Right forelimb (tissue), 1 donor: ENCODE results near the gene TEX35.

ENCODE experiments used
- DNase-seq: peaks from one replicate; pipeline ENCODE4 v3.0.0-alpha.2; 2018

TEX35 gene

GRCh38 chr1:178512566-178513277 lies at the start of gene TEX35:
TSS of gene TEX35 (plus strand) at chr1:178513109. CDS start at chr1:178513189, 80 bp downstream.
- DNase-seq, result no peak

GRCh38 chr1:178464141-178464540 lies 48.8 kb upstream of the TEX35 start:
- DNase-seq, result no peak

DNA sequence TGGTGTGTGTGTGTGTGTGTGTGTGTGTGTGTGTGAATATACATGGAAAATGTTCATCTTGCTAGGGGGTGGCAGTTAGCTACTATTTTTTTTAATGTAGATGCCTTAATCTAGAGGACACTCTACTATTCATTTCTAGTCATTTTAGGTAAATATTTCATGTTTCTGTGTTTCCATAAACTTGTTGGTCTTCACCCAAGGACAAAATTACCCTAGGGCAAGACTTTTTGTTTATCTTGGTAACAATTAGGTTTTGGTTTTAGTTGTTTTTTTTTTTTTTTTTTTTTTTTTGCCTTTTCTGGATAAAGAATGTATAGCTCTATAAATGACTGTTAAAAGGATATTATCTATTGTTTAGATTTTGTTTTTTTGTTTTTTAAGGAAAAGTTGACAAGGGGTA lies 48.3 kb upstream of the TEX35 start:
- no peak for DNase-seq

- no peak for DNase-seq
Measured at GRCh38 chr1:178465011-178465410, 47.9 kb upstream of the TEX35 start.

GRCh38 chr1:178467837-178468236 lies 45.1 kb upstream of the TEX35 start:
- no peak for DNase-seq

DNA sequence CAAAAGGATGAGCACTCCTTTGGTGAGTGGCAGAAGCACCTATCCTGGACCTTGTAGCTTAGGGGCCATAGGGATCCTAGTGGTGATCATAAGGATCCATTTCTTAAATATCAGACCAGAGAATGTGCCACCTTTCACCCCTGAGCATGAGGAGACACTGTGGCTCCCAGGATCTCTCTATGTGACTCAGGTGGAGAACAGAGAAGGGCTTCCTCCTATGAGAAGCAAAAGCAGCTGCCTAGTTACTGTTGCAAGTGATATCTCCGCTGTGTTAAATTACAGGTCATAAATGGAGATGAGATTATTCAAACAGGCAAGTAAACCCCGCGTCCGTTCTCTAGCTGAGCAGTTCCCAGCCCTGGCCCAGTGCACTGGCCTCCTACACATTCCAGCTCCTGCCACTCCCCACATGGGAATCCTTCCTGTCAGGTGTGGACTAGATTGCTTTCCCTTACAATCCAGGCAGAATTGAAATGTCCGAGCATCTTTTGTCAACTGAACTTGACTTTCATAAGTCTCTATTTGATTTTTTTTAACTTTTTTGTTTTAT lies 42.4 kb upstream of the TEX35 start:
- DNase-seq, result no peak

- no peak for DNase-seq
Measured at GRCh38 chr1:178472531-178472930, 40.4 kb upstream of the TEX35 start.

- DNase-seq, result no peak
Measured at GRCh38 chr1:178477373-178477772, 35.5 kb upstream of the TEX35 start.

GRCh38 chr1:178477841-178478240 lies 35.1 kb upstream of the TEX35 start:
- DNase-seq, result no peak

- DNase-seq, result no peak
Measured at GRCh38 chr1:178483251-178483957, 29.5 kb upstream of the TEX35 start.

DNA sequence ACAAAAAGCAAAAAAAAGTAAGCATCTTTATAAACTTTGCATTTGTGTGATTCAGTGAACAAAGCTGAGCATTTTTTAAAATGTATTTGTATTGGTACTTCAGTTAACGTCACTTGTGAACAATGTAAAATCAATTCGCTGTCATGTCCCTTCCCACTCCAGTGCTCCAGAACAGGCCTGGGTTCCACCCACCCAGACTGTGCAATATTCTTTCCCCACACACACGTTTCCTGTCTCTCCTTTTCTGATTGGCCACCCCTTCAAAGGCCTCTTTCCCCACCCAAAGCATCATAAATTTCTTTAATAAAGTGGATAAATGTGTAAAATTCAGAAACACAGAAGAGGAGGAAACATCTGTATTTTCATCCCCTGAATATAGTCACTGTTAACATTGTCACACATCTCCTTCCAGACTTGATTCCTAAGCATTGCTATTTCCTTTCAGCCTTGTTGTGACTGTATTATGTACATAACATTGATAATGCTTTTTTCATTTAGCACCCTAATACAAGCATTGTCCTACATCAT lies 28.1 kb upstream of the TEX35 start:
- DNase-seq, result no peak

GRCh38 chr1:178485541-178485981 lies 27.3 kb upstream of the TEX35 start:
- no peak for DNase-seq

GRCh38 chr1:178486100-178487069 lies 26.5 kb upstream of the TEX35 start:
- DNase-seq, result no peak

DNA sequence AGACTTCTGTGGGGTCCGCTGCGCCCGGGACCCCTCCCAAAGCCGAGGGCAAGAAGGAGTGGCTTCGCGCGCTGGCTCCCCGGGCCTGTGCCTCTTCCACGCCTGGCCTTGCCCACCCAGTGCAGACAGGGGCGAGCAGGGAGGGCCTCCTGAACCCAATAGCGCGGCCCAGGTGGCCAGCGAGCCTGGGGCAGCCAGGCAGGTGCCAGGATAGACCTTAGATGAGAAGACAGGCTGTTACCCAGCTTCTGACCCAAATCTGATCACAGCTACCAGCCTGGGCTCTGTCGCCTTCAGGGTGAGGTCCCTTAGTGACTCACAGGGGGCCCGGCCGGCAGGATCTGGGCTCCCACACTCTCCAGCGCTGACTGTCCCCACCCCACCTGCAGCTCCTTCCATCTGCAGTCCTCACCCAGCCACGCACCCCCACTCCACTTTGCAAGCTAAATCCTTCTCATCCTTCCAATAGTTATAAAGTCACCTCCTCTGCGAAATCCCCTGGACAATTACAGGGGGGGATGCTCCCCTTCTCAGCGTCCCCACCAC lies 25.8 kb upstream of the TEX35 start:
- no peak for DNase-seq

DNA sequence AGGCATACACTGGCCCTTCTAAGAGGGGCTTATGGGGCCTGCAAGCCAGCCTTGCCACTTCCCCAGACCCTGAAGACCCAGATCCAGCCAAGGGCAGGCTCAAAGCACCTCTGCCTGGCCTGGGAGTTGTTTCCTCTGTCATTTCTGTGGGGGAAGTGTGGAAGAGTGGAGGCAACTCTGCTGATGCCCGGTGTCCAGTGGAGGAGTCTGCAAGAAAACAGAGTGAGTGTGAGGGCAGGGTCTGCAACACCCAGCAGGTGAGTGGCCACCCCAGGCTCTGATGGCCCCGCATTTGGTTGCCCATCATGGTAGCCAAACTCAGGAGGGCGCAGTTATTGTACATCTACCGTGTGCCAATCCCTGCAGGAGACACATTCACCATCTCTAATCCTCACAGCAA lies 24.5 kb upstream of the TEX35 start:
- no peak for DNase-seq

DNA sequence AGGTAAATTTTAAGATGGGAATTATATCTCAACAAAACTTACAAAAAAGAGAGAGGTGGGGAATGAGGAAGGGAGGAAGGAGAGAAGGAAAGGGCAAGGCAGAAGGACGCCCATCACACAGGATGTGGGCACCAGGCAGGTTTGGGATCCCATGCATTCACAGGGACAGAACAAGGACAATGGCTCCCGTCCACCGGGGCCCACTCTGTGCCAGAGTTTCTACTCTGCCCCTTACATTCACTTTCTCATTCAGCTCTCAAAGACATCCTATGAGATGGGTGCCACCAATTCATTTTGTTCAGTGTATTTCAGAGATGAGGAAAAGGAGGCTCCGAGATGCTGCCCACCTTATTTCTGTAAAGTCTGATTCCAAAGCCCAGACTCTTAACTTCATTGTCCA lies 23.5 kb upstream of the TEX35 start:
- DNase-seq, result no peak

- no peak for DNase-seq
Measured at GRCh38 chr1:178490136-178490535, 22.8 kb upstream of the TEX35 start.

GRCh38 chr1:178490967-178491366 lies 21.9 kb upstream of the TEX35 start:
- DNase-seq, result no peak

DNA sequence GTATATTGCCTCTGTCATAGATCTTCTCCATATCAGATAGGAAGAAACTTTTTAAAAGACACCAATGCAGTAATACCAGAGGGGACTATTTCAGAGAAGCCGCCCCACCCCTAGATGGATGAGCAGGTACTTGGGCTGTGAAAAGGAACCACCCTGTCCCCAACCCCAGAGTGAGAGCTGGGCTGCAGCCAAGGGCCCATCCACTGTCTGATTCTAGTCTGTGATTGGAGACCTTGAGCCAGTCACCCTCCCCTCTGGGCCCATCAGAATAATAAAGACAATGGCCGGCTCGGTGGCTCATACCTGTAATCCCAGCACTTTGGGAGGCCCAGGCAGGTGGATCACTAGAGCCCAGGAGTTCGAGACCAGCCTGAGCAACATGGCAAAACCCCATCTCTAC lies 21.2 kb upstream of the TEX35 start:
- no peak for DNase-seq

- no peak for DNase-seq
Measured at GRCh38 chr1:178492341-178492740, 20.6 kb upstream of the TEX35 start.

DNA sequence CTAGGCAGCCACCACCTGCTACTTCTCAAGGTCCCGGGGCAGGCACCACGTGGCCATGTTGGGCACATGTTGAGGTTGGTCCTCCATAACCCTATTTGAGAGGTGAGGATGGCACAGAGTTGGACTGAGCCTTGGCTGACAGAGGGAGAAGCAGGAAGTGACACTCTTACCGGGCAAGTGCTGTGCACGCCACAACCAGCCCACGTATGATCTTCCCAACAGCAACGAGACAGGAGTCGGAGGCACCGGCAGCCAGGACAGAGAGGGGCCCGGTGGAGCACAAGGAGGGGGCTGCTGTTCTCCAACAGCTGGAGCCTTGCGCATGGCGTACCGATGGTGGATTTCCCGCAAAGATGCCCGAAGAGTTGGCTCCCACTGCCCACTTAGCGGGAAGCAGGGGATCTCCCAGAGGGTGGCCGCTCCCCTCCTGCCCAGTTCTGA lies 19.6 kb upstream of the TEX35 start:
- no peak for DNase-seq

- no peak for DNase-seq
Measured at GRCh38 chr1:178494569-178494971, 18.3 kb upstream of the TEX35 start.
